Endometrium (tissue), 2 donors: ENCODE measurements around the gene CCT8L2.
"Not testable (repeated sequence)": the region's sequence is repeated elsewhere in the genome, so short reads cannot be mapped to it uniquely, and the experiment has no call there.

Experiments used
- FAIRE-seq: peaks from 2 replicates; lab custom pipeline; 2012; peaks lifted over from hg19 to GRCh38; lab: Jason Lieb, UNC
- donor health status: control.
- donor health status: control.

The CCT8L2 gene

DNA sequence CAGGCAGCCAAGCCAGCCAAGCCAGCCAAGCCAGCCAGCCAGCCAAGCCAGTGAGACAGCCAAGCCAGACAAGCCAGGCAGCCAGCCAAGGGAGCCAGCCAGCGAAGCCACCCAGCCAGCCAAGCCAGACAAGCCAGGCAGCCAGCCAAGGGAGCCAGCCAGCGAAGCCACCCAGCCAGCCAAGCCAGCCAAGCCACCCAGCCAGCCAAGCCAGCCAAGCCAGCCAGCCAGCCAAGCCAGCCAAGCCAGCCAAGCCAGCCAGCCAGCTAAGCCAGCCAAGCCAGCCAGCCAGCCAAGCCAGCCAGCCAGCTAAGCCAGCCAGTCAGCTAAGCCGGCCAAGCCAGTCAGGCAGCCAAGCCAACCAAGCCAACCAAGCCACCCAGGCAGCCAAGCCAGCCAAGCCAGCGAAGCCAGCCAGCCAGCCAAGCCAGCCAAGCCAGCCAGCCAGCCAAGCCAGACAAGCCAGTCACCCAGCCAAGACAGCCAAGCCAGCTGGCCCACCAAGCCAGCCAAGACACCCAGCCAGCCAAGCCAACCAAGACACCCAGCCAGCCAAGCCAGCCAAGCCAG, 34.1 kb downstream of the CCT8L2 start:
- FAIRE-seq, result not testable (repeated sequence)

DNA sequence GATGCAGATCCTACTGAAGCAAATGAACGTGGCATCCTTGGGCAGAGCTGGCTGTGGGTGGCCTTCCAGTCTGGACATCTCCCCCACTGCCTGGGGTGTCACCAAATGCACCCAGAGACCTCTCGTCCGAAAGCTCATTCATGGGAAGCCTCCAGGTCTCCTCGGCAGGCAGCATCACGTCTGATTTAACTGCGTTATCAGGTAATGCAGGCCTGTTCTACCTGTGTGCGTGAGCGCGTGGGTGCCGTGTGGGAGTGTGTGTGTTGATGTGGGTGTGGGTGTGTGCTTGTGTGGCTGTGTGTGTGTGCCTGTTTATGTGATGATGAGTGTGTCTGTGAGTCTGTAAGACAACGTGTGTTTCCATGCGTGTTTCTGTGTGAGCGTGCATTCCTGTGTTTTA, 35.1 kb downstream of the CCT8L2 start:
- FAIRE-seq, result not testable (repeated sequence)

DNA sequence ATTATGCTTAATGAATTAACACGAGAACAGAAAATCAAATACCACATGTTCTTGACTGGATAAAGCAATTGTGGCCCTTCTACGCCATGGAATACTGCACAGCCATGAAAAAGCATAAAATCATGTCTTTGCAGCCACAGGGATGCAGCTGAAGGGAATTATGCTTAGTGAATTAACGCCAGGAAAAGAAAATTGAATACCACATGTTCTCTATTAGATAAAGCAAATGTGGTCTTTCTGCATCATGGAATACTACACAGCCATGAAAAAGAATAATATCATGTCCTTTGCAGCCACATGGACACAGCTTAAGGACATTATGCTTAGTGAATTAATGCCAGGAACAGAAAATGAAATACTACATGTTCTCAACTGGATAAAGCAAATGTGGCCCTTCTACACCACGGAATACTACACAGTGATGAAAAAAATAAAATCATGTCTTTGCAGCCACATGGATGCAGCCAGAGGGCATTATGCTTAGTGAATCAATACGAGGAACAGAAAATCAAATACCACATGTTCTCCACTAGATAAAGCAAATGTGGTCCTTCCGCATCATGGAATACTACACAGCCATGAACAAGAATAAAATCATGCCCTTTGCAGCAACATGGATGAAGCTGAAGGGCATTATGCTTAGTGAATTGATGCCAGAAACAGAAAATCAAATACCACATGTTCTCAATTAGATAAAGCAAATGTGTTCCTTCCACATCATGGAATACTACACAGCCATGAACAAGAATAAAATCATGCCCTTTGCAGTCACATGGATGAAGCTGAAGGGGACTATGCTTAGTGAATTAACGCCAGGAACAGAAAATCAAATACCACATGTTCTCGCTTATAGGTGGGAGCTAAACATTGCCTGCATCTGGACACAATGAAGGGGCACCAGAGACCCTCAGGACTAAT, 37.3 kb downstream of the CCT8L2 start:
- FAIRE-seq, result not testable (repeated sequence)

DNA sequence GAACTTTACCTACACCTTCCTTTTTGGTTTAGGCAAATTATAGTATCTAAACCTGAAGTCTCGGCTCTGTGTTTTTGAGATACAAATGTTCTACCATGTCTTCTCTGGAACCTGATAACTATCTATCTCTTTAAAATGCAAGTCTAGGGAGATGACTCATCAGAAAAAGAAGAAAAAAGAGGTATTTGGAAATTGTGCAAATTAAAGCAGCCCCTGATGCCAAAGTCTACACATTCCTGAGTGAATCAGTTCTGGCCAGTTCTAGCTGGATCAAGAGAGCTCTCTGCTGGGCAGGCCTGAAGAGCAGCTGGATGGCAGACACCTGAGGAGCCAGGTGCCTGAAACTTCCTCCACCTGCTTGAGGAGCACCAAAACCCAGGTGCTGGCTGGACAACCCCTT, 49.3 kb downstream of the CCT8L2 start:
- FAIRE-seq, result not testable (repeated sequence)
